LNCaP clone FGC (cell line): Measurements from ENCODE around the gene IFITM5.
"Not testable (repeated sequence)": the region's sequence is repeated elsewhere in the genome, so short reads cannot be mapped to it uniquely, and the experiment has no call there.

ENCODE experiments used
- DNase-seq: peaks from one replicate; pipeline ENCODE4 v3.0.0-alpha.2; 2011; ENCODE audit warnings: low read depth
- H3K4me3 ChIP-seq: 2 replicates; pipeline ENCODE4 v1.5.1; 2011; ENCODE audit warnings: mild to moderate bottlenecking, low read depth, low read length, control low read depth
- CTCF ChIP-seq: IDR thresholded peaks from 2 replicates; pipeline ENCODE4 v1.5.1; 2012; ENCODE audit warnings: mild to moderate bottlenecking; ENCODE audit not compliant: control insufficient read depth, insufficient read depth; ENCODE audit errors: extremely low read depth

The IFITM5 gene

GRCh38 chr11:331358-332060 is 32.2 kb upstream of the IFITM5 start:
- H3K4me3 ChIP-seq = no peak overlapping the region
- TF ChIP-seq CTCF = no peak
- DNase-seq = no peak

GRCh38 chr11:330694-331357 is 31.5 kb upstream of the IFITM5 start:
- TF ChIP-seq CTCF = no peak
- DNase-seq = no peak
- H3K4me3 ChIP-seq = no peak overlapping the region

GRCh38 chr11:330307-330693 is 31.0 kb upstream of the IFITM5 start:
- DNase-seq = no peak
- H3K4me3 ChIP-seq = no peak overlapping the region
- TF ChIP-seq CTCF = no peak

GRCh38 chr11:329886-330253 is 30.5 kb upstream of the IFITM5 start:
- no peak overlapping the region for H3K4me3 ChIP-seq
- no peak for DNase-seq
- TF ChIP-seq CTCF = no peak

GRCh38 chr11:328516-329100 is 29.3 kb upstream of the IFITM5 start:
- not testable (repeated sequence) for H3K4me3 ChIP-seq

GRCh38 chr11:328012-328411 is 28.7 kb upstream of the IFITM5 start:
- TF ChIP-seq CTCF = no peak
- no peak overlapping the region for H3K4me3 ChIP-seq

More at GRCh38 chr11:328516-329100, 29.3 kb upstream of the IFITM5 start:
- DNase-seq = not testable (repeated sequence)

GRCh38 chr11:327581-327923 is 28.2 kb upstream of the IFITM5 start:
- no peak for DNase-seq
- no peak for TF ChIP-seq CTCF
- no peak overlapping the region for H3K4me3 ChIP-seq

More at GRCh38 chr11:328012-328411, 28.7 kb upstream of the IFITM5 start:
- no peak for DNase-seq
